Gastroesophageal sphincter (tissue), 4 donors: Measurements from ENCODE around the gene ERG. TPM values are rescaled to one million over a fixed set of nuclear protein-coding genes. Genes with fewer than 3 reads are reported as not detected.
A peak's percentile ranks its signal among the peaks of the same experiment; 100 is the strongest.

Experiments used
- ATAC-seq: fragments of 150-250 bp; one replicate; pipeline ENCODE4 v1.9.1; 2016; ENCODE audit warnings: mild to moderate bottlenecking, moderate library complexity
- H3K27ac ChIP-seq, 4 donors: fragments of 200-600 bp; sonication (generic) in 3 of 4; 1 replicate in 3 of 4; 2 replicates in 1 of 4; pipeline ENCODE4 v1.5.1; 2016 to 2019
- H3K27me3 ChIP-seq: fragments of 200-600 bp; sonication (generic); one replicate; pipeline ENCODE4 v1.5.1; 2019
- H3K36me3 ChIP-seq, 2 donors: fragments of 200-600 bp; sonication (generic); one replicate each; pipeline ENCODE4 v1.5.1; 2019; ENCODE audit warnings: control low read depth in 1 of 2
- H3K4me1 ChIP-seq, 3 donors: fragments of 200-600 bp; sonication (generic); 1 replicate in 2 of 3; 2 replicates in 1 of 3; pipeline ENCODE4 v1.5.1; 2016 to 2019; ENCODE audit warnings: control low read depth in 2 of 3
- H3K4me3 ChIP-seq, 2 donors: fragments of 200-600 bp; sonication (generic); one replicate each; pipeline ENCODE4 v1.5.1; 2019; ENCODE audit warnings: mild to moderate bottlenecking in 1 of 2, moderate library complexity in 1 of 2
- H3K9me3 ChIP-seq, 3 donors: fragments of 200-600 bp; sonication (generic); one replicate each; pipeline ENCODE4 v1.5.1; 2017 to 2019; ENCODE audit warnings: control low read depth in 2 of 3
- CTCF ChIP-seq, 4 experiments: fragments of 200-600 bp in 2 of 4; fragments of 450-650 bp in 2 of 4; sonication (generic) in 1 of 4; IDR thresholded peaks; one replicate each; pipeline ENCODE4 v1.5.1; 2017 to 2019; ENCODE audit warnings: antibody characterized with exemption in 4 of 4, mild to moderate bottlenecking in 2 of 4, moderate library complexity in 2 of 4
- EP300 ChIP-seq: sonication (generic); formaldehyde crosslinking; IDR thresholded peaks from one replicate; pipeline ENCODE4 v1.6.1; 2017; ENCODE audit warnings: antibody characterized with exemption, mild to moderate bottlenecking
- POLR2A ChIP-seq, 2 donors: fragments of 450-650 bp; IDR thresholded peaks; one replicate each; pipeline ENCODE4 v1.6.1; 2017; ENCODE audit warnings: antibody characterized with exemption in 2 of 2, mild to moderate bottlenecking in 2 of 2, moderate library complexity in 1 of 2
- POLR2AphosphoS5 ChIP-seq: sonication (generic); formaldehyde crosslinking; IDR thresholded peaks from one replicate; pipeline ENCODE4 v1.6.1; 2017; ENCODE audit warnings: antibody characterized with exemption
- WGBS, 2 donors: methylation state at CpG; one replicate each; pipeline ENCODE4 v1.1.5; 2018; ENCODE audit warnings: low coverage in 1 of 2; 5-methylcytosine and 5-hydroxymethylcytosine counted together
- total RNA-seq, 4 donors: library from RNA; depleted of rRNA; stranded (reverse); fragments of >200 nt; gene quantifications; one replicate each; pipeline ENCODE4 v1.1.0, GENCODE V29; 2016

Gene ERG
- total RNA-seq, 4 donors from 2014 or later, result 3.3 to 12.4 (median 10.9) TPM

GRCh38 chr21:38354746-38355145, 143.5 kb downstream of the ERG start:
- Histone ChIP-seq H3K4me3 (no peak overlapping the region), H3K36me3 (no peaks in the 10 kb centered on the region), H3K27me3 (peaks cover 38% of the 10 kb centered on the region), H3K9me3 (no peaks in the 10 kb centered on the region), H3K4me1 (no peaks in the 10 kb centered on the region), H3K27ac (no peak overlapping the region)
- WGBS, 2 donors, result 40 to 86% methylated on average over 1 of the region's 2 CpGs
- no peak for TF ChIP-seq CTCF (IDR thresholded peaks at IDR 0.05)
- no peak for TF ChIP-seq POLR2AphosphoS5
- no peak for TF ChIP-seq EP300
- no peak for TF ChIP-seq POLR2A (IDR thresholded peaks at IDR 0.05)
- no peak for ATAC-seq

- H3K27ac ChIP-seq, result no peak overlapping the region
- H3K9me3 ChIP-seq, result no peaks in the 10 kb centered on the region
- peaks cover 38% of the 10 kb centered on the region for H3K27me3 ChIP-seq
- no peak for ATAC-seq
- no peak overlapping the region for H3K4me3 ChIP-seq
- H3K36me3 ChIP-seq, result no peaks in the 10 kb centered on the region
- H3K4me1 ChIP-seq, result no peaks in the 10 kb centered on the region
- no peak for TF ChIP-seq POLR2A (IDR thresholded peaks at IDR 0.05)
- TF ChIP-seq POLR2AphosphoS5, result no peak
- no peak for TF ChIP-seq CTCF (IDR thresholded peaks at IDR 0.05)
- TF ChIP-seq EP300, result no peak
- 94 to 95% methylated on average over 8 of the region's 10 CpGs for WGBS, 2 donors
These were observed 144.0 kb downstream of the ERG start for GRCh38 chr21:38354231-38354630.

- no peaks in the 10 kb centered on the region for H3K36me3 ChIP-seq
- H3K4me3 ChIP-seq, result no peak overlapping the region
- H3K4me1 ChIP-seq, result no peaks in the 10 kb centered on the region
- no peak overlapping the region for H3K27ac ChIP-seq
- peaks cover 32% of the 10 kb centered on the region for H3K27me3 ChIP-seq
- H3K9me3 ChIP-seq, result no peaks in the 10 kb centered on the region
- no peak for ATAC-seq
- TF ChIP-seq POLR2AphosphoS5, result no peak
- no peak for TF ChIP-seq EP300
- TF ChIP-seq POLR2A (IDR thresholded peaks at IDR 0.05), result no peak
- peak in 3 of 4 experiments; percentile 29 to 48 (median 39) for TF ChIP-seq CTCF (IDR thresholded peaks at IDR 0.05)
- WGBS, 2 donors, result 37 to 100% methylated on average over 1 to 5 of the region's 6 CpGs
These were observed 145.6 kb downstream of the ERG start for GRCh38 chr21:38352536-38353219.

- Histone ChIP-seq H3K4me1 (no peaks in the 10 kb centered on the region), H3K36me3 (no peaks in the 10 kb centered on the region), H3K9me3 (no peaks in the 10 kb centered on the region), H3K4me3 (no peak overlapping the region), H3K27ac (no peak overlapping the region), H3K27me3 (peaks cover 31% of the 10 kb centered on the region)
- TF ChIP-seq POLR2AphosphoS5 (no peak), EP300 (no peak), CTCF (IDR thresholded peaks at IDR 0.05) (no peak), POLR2A (IDR thresholded peaks at IDR 0.05) (no peak)
- ATAC-seq, result no peak
- 55 to 61% methylated on average over 7 to 10 of the region's 10 CpGs for WGBS, 2 donors
These were observed 146.2 kb downstream of the ERG start for GRCh38 chr21:38351961-38352521.
